SH-SY5Y (cell line): Measurements from ENCODE around the gene TBX22.

ENCODE experiments used
- GATA2 ChIP-seq: IDR thresholded peaks from 2 replicates; pipeline ENCODE4 v1.6.1; 2011; ENCODE audit warnings: mild to moderate bottlenecking, low read depth, low read length
- GATA3 ChIP-seq: IDR thresholded peaks from 2 replicates; pipeline ENCODE4 v1.6.1; 2011; ENCODE audit warnings: low read depth, mild to moderate bottlenecking, low read length, moderate library complexity

The TBX22 gene

GRCh38 chrX:80014141-80014940 is at the start of gene TBX22:
TSS of gene TBX22 (plus strand) at chrX:80014753. CDS start at chrX:80022270, 7,517 bp downstream.
- TF ChIP-seq GATA3 (no peak), GATA2 (no peak)

- TF ChIP-seq GATA3 (no peak), GATA2 (no peak)
Observed at GRCh38 chrX:79975605-79976004, 38.9 kb upstream of the TBX22 start.

GRCh38 chrX:80004458-80004857 is 10.1 kb upstream of the TBX22 start:
- TF ChIP-seq GATA2 (no peak), GATA3 (no peak)

GRCh38 chrX:80011522-80011921 is 3.0 kb upstream of the TBX22 start:
- TF ChIP-seq GATA3 (no peak), GATA2 (no peak)

GRCh38 chrX:80016182-80016581 is 1.6 kb downstream of the TBX22 start:
- TF ChIP-seq GATA2 (no peak), GATA3 (no peak)

- TF ChIP-seq GATA3 (no peak), GATA2 (no peak)
Observed at GRCh38 chrX:80021621-80022020, 7.1 kb downstream of the TBX22 start.

- no peak for TF ChIP-seq GATA2
- TF ChIP-seq GATA3, result no peak
Observed at GRCh38 chrX:80022363-80023031, 7.9 kb downstream of the TBX22 start.

- TF ChIP-seq GATA3 (no peak), GATA2 (no peak)
Observed at GRCh38 chrX:80026116-80026515, 11.6 kb downstream of the TBX22 start.
